Measurements from ENCODE around the gene FSD1.

The FSD1 gene

GRCh38 chr19:4366666-4367335 lies 62.4 kb downstream of the FSD1 start:
- no peak for DNase-seq

DNA sequence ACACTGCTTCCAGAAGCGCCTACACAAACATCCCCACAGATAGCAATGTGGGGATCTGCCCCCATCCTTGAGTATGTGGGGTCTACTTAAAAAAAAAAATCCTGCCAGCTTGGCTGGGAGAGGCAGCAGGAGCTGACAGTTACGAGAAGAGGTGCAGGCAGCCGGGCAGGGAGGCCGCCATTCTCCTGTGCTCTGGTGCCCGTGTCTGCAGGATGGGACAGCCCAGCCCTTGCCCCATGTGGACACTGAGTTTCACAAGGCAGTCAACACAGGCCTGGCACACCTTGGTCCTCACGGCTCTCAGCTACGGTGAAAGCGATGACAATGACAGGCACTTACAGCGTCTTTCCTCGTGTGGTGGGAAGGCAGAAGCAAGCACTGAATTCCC lies 62.9 kb downstream of the FSD1 start:
- no peak for DNase-seq

- DNase-seq = no peak
Observed at GRCh38 chr19:4367781-4368127, 63.4 kb downstream of the FSD1 start.

DNA sequence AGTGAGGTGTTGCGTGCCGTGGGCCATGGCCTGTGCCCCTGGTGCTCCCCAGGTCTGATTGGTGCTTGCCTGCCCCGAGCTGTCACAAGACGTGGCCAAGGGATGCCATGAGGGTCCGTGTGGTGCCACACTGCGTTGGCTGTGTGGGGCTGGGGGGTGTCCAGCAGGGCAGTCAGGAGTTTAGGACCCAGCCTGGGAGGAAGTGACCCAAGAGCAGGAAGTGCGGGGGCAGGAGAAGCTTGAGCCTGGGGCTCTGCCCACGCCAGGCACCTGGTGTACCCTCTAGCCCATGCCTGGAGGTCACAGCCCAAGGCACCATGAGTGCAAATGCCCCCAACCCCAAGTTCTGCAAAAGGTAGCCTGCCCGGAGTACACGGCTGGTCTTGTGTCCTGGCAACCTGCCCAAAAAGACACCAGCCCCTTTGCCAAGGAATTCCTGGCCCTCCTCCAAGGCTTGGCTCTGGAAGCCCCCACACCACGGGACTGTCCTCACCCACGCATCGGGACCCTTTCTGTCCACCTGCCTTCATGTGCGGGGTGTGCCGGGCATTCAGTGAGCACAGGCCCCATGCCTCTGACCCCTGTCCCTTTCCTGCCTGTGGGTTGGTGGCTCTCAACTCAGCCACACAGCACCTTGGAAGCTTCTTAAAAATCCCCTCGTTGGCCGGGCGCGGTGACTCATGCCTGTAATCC lies 63.9 kb downstream of the FSD1 start:
- DNase-seq = no peak

GRCh38 chr19:4369109-4369887 lies 64.9 kb downstream of the FSD1 start:
- DNase-seq = no peak

DNA sequence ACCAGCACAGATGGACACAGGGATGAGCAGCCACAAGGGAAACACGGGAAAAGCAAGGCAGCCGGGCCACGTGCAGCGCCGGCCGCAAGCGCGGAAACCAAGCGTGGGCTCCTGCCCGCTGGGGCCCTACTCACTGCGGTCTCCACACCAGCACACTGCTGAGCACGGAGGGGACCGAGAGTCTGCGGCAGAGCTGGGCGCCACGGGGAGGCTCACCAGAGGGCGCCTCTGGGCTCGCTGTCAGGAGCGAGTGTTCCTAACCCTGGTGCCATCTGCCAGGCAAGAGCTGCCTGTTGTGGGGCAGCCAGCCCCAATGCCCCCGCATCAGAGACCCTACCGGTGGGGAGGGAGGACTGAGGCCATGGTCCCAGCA lies 65.5 kb downstream of the FSD1 start:
- peak; percentile 9 for DNase-seq

DNA sequence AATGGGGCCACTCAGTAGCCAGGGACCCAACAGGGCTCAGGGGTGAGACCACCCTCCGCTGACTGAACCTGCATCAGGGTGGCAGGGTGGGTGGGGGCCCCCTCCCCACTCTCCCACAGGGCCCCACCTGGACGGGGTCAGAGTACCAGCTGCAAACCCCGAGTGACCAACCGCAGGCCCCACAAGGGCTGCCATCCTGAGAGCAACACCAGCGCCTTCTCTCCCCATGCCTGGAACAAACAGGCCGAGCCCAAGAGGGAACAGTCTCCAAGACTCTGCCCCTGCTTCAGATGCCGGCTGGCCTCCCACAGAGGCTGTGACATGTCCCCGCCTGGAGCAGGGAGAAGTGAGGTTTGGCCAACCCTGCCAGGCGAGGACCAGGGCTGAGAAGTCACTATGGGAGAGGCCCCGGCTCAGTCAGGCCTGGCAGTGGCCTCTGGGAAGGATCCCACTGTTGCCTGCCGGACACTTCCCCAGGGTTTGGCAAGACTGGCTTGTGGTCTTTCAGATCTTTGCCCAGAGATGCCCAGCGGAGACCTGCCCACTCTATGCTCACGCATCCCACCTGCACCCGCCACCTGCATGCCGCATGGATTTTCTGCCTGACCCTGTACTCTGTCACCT lies 66.1 kb downstream of the FSD1 start:
- DNase-seq = no peak

- DNase-seq = no peak
Observed at GRCh38 chr19:4371247-4372164, 67.1 kb downstream of the FSD1 start.

- DNase-seq = no peak
Observed at GRCh38 chr19:4372165-4373012, 68.0 kb downstream of the FSD1 start.

- no peak for DNase-seq
Observed at GRCh38 chr19:4373013-4373367, 68.6 kb downstream of the FSD1 start.
